ENCODE results near the gene SIGLEC5. TPM values are rescaled to one million over a fixed set of nuclear protein-coding genes. Genes with fewer than 3 reads are reported as not detected.

The SIGLEC5 gene
- total and polyA plus RNA-seq, 2 of the 4 experiments (the other 2 are of a cell fraction) = not detected

GRCh38 chr19:51586103-51586728, 44.0 kb downstream of the SIGLEC5 start:
- no peak overlapping the region for H2BK20ac ChIP-seq (ENCODE audit: low read depth, low read length)
- no peak for ATAC-seq (ENCODE audit: low read depth)
- no peaks in the 10 kb centered on the region for H3K4me1 ChIP-seq (ENCODE audit: control insufficient read depth, insufficient read depth, low read length)
- peaks cover 30% of the 10 kb centered on the region for H3K36me3 ChIP-seq (ENCODE audit: control insufficient read depth, insufficient read depth, low read length)
- H2AFZ ChIP-seq (replicated peaks; ENCODE audit: low read length, poor library complexity) = no peak overlapping the region
- no peak overlapping the region for H2BK5ac ChIP-seq (ENCODE audit: low read depth, low read length, poor library complexity, severe bottlenecking)
- H3K4ac ChIP-seq (ENCODE audit: low read depth, low read length) = no peak overlapping the region
- H3K27me3 ChIP-seq (ENCODE audit: control insufficient read depth, insufficient read depth, low read length) = no peaks in the 10 kb centered on the region
- no peak overlapping the region for H2AK9ac ChIP-seq (replicated peaks; ENCODE audit: low read depth, low read length, poor library complexity)
- DNase-seq = no peak
- no peak overlapping the region for H2BK120ac ChIP-seq (ENCODE audit: low read depth, low read length)
- BruUV-seq (replicated peaks) = no TSS peak
- ChIA-PET POLR2A (ENCODE audit: unreplicated experiment) (no interaction called here), CTCF (no interaction called here)
- no peak overlapping the region for H3K56ac ChIP-seq (ENCODE audit: extremely low read depth, insufficient read depth, low read length)
- H4K91ac ChIP-seq (ENCODE audit: insufficient read depth, low read depth, low read length) = no peak overlapping the region
- no peak overlapping the region for H3K27ac ChIP-seq (ENCODE audit: insufficient read depth, low read length)
- intact Hi-C loops (cut with micrococcal nuclease) (no loop called here), dilution Hi-C loops (cut with HindIII; ENCODE audit: low sequenced_read_pairs, unreplicated experiment) (no loop called here), in situ Hi-C loops (cut with MboI; ENCODE audit: low sequenced_read_pairs) (no loop called here)
- no peak overlapping the region for H3K18ac ChIP-seq (ENCODE audit: low read depth, low read length)
- H4K5ac ChIP-seq (ENCODE audit: low read depth, low read length) = no peak overlapping the region
- no peak overlapping the region for H3K23ac ChIP-seq (ENCODE audit: low read depth, low read length)
- peaks cover 1 to 5% of the 10 kb centered on the region in 2 experiments; a peak in 3 of 4 replicates for H3K79me1 ChIP-seq (ENCODE audit: low read depth in 1 of 2, low read length in 2 of 2)
- H3K9me1 ChIP-seq (ENCODE audit: insufficient read depth, low read length) = no peaks in the 10 kb centered on the region
- peaks cover 21% of the 10 kb centered on the region for H3K9me3 ChIP-seq (ENCODE audit: control insufficient read depth, insufficient read depth, low read length)
- no peak overlapping the region for H3K4me3 ChIP-seq (ENCODE audit: insufficient read depth, low read depth, low read length)
- H4K20me1 ChIP-seq (ENCODE audit: insufficient read depth, low read length) = no peaks in the 10 kb centered on the region
- H3K14ac ChIP-seq (replicated peaks; ENCODE audit: low read depth, low read length) = no peak overlapping the region
- no peak overlapping the region for H3K4me2 ChIP-seq (ENCODE audit: low read depth, low read length)
- no peak overlapping the region for H2AK5ac ChIP-seq (ENCODE audit: low read depth, low read length)
- TF ChIP-seq, protein P1, sequence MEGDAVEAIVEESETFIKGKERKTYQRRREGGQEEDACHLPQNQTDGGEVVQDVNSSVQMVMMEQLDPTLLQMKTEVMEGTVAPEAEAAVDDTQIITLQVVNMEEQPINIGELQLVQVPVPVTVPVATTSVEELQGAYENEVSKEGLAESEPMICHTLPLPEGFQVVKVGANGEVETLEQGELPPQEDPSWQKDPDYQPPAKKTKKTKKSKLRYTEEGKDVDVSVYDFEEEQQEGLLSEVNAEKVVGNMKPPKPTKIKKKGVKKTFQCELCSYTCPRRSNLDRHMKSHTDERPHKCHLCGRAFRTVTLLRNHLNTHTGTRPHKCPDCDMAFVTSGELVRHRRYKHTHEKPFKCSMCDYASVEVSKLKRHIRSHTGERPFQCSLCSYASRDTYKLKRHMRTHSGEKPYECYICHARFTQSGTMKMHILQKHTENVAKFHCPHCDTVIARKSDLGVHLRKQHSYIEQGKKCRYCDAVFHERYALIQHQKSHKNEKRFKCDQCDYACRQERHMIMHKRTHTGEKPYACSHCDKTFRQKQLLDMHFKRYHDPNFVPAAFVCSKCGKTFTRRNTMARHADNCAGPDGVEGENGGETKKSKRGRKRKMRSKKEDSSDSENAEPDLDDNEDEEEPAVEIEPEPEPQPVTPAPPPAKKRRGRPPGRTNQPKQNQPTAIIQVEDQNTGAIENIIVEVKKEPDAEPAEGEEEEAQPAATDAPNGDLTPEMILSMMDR (conservative IDR thresholded peaks at IDR 0.05; ENCODE audit: low read depth, low read length) = no peak
- TF ChIP-seq MAFK (IDR thresholded peaks at IDR 0.05; ENCODE audit: low read depth, low read length) = peak; percentile 97
- peak; percentile 93 for TF ChIP-seq NFE2L2 (IDR thresholded peaks at IDR 0.05; ENCODE audit: low read depth, low read length)
- TF ChIP-seq POLR2A (IDR thresholded peaks at IDR 0.05; ENCODE audit: low read depth, low read length) = no peak
- WGBS, 2 experiments (ENCODE audit: extremely low coverage in 2 of 2, insufficient read length in 1 of 2) = no CpG with 5 or more reads among the region's 1 CpG
- H2BK15ac ChIP-seq (ENCODE audit: low read depth, low read length) = no peak overlapping the region
- no peak overlapping the region for H3K9ac ChIP-seq (ENCODE audit: low read depth, low read length)
- no peak overlapping the region for H4K8ac ChIP-seq (ENCODE audit: low read depth in 2 of 2, low read length in 2 of 2)
